Measurements from ENCODE around the gene TRPV3.
"Not testable (repeated sequence)": the region's sequence is repeated elsewhere in the genome, so short reads cannot be mapped to it uniquely, and the experiment has no call there.

The TRPV3 gene

GRCh38 chr17:3526971-3527370, 30.6 kb downstream of the TRPV3 start:
- DNase-seq (ENCODE audit: low read depth in 1 of 2, low spot score in 1 of 2): no peak

- DNase-seq (ENCODE audit: low read depth in 1 of 2, low spot score in 1 of 2): no peak
Observed at GRCh38 chr17:3526491-3526890, 31.1 kb downstream of the TRPV3 start.

- DNase-seq (ENCODE audit: low read depth in 1 of 2, low spot score in 1 of 2): no peak
Observed at GRCh38 chr17:3524024-3524423, 33.6 kb downstream of the TRPV3 start.

- DNase-seq (ENCODE audit: low read depth in 1 of 2, low spot score in 1 of 2): not testable (repeated sequence)
Observed at GRCh38 chr17:3519472-3519871, 38.1 kb downstream of the TRPV3 start.

GRCh38 chr17:3514873-3515272, 42.7 kb downstream of the TRPV3 start:
- no peak for DNase-seq (ENCODE audit: low read depth in 1 of 2, low spot score in 1 of 2)

- DNase-seq (ENCODE audit: low read depth in 1 of 2, low spot score in 1 of 2): not testable (repeated sequence)
Observed at GRCh38 chr17:3514167-3514566, 43.4 kb downstream of the TRPV3 start.

GRCh38 chr17:3513305-3514035, 44.1 kb downstream of the TRPV3 start:
- DNase-seq (ENCODE audit: low read depth in 1 of 2, low spot score in 1 of 2): no peak

GRCh38 chr17:3512505-3513171, 45.0 kb downstream of the TRPV3 start:
- DNase-seq (ENCODE audit: low read depth in 1 of 2, low spot score in 1 of 2): no peak

- no peak for DNase-seq (ENCODE audit: low read depth in 1 of 2, low spot score in 1 of 2)
Observed at GRCh38 chr17:3511852-3512504, 45.6 kb downstream of the TRPV3 start.

- DNase-seq (ENCODE audit: low read depth in 1 of 2, low spot score in 1 of 2): no peak
Observed at GRCh38 chr17:3510090-3510489, 47.5 kb downstream of the TRPV3 start.

- DNase-seq (ENCODE audit: low read depth in 1 of 2, low spot score in 1 of 2): no peak
Observed at GRCh38 chr17:3507869-3508268, 49.7 kb downstream of the TRPV3 start.

GRCh38 chr17:3507071-3507470, 50.5 kb downstream of the TRPV3 start:
- DNase-seq (ENCODE audit: low read depth in 1 of 2, low spot score in 1 of 2): no peak

- DNase-seq (ENCODE audit: low read depth in 1 of 2, low spot score in 1 of 2): no peak
Observed at GRCh38 chr17:3506054-3506453, 51.6 kb downstream of the TRPV3 start.

GRCh38 chr17:3505008-3505407, 52.6 kb downstream of the TRPV3 start:
- DNase-seq (ENCODE audit: low read depth in 1 of 2, low spot score in 1 of 2): no peak

GRCh38 chr17:3503285-3503684, 54.3 kb downstream of the TRPV3 start:
- no peak for DNase-seq (ENCODE audit: low read depth in 1 of 2, low spot score in 1 of 2)

GRCh38 chr17:3502466-3502865, 55.1 kb downstream of the TRPV3 start:
- DNase-seq (ENCODE audit: low read depth in 1 of 2, low spot score in 1 of 2): no peak

GRCh38 chr17:3501344-3501743, 56.3 kb downstream of the TRPV3 start:
- no peak for DNase-seq (ENCODE audit: low read depth in 1 of 2, low spot score in 1 of 2)

- DNase-seq (ENCODE audit: low read depth in 1 of 2, low spot score in 1 of 2): no peak
Observed at GRCh38 chr17:3497101-3497500, 60.5 kb downstream of the TRPV3 start.

- DNase-seq (ENCODE audit: low read depth in 1 of 2, low spot score in 1 of 2): no peak
Observed at GRCh38 chr17:3485481-3486068, 72.0 kb downstream of the TRPV3 start.

- no peak for DNase-seq (ENCODE audit: low read depth in 1 of 2, low spot score in 1 of 2)
Observed at GRCh38 chr17:3482852-3483251, 74.8 kb downstream of the TRPV3 start.

- no peak for DNase-seq (ENCODE audit: low read depth in 1 of 2, low spot score in 1 of 2)
Observed at GRCh38 chr17:3479988-3480387, 77.6 kb downstream of the TRPV3 start.
